Kasumi-1 (cell line): ENCODE measurements around the gene DAB1.

Source experiments
- DNase-seq, 2 experiments: peaks; one replicate each; lab custom pipeline; 2025; lab: John Stamatoyannopoulos, UW

The DAB1 gene

DNA sequence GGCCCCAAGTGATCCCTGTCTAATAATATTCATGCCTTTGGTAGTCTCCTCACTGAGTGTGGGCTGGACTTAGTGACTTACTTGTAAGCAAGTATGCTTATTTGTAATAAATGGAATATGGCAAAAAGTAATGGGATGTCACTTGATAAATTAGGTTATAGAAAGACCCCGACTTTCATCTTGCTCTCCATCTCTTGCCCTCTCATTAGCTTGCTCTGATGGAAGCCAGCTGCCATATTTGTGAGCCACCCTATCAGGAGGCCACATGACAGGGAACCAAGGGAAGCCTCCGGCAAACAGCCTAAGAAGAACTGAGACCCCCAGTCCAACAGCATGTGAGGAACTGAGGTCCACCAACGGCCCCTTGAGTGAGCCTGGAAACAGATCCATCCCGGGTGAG lies 107.0 kb downstream of the DAB1 start:
- no peak for DNase-seq

GRCh38 chr1:57316291-57316690 lies 107.6 kb downstream of the DAB1 start:
- no peak for DNase-seq

GRCh38 chr1:57312869-57313268 lies 111.0 kb downstream of the DAB1 start:
- DNase-seq = no peak

GRCh38 chr1:57311411-57311810 lies 112.4 kb downstream of the DAB1 start:
- no peak for DNase-seq

- DNase-seq = no peak
Observed at GRCh38 chr1:57311006-57311405, 112.9 kb downstream of the DAB1 start.

GRCh38 chr1:57309630-57310029 lies 114.2 kb downstream of the DAB1 start:
- DNase-seq = no peak

GRCh38 chr1:57307392-57308170 lies 116.3 kb downstream of the DAB1 start:
- DNase-seq = no peak

- DNase-seq = no peak
Observed at GRCh38 chr1:57304591-57304990, 119.3 kb downstream of the DAB1 start.

DNA sequence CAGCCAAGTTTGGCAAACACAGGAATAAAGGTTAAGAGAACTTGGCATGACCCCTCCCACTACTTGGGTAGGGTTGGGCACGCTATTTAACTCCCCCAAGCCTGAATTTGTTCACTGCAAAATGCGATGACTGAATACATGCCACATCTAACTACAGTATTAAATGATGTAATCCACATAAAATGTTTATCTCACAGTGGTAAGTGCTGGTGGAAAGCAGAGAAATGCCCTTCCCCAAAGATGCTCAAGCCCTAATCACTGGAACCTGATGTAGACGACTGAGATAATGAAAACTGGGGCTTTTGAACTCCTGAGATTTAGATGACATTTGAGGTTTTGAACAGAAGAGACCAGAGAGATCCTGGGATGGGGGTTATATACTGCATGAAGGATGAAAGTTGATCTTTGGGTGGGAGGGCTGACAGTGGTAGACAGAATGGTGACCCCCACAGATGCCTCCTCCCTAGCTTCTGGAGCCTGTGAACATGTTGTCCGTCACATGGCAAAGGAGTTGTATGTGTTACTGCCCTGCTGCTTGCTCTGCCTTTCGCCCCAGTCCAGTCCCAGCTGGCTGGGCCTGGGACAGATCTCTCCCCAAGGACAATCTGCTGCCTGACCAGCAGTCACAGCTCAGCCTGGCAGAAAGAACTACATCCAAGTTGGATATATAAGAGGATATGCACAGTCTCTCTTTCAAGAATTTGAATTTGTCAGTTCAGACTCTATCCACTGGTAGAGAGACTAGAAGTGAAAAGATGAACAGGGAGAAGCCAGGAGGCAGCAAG lies 120.9 kb downstream of the DAB1 start:
- DNase-seq = no peak

- no peak for DNase-seq
Observed at GRCh38 chr1:57300186-57300585, 123.7 kb downstream of the DAB1 start.

DNA sequence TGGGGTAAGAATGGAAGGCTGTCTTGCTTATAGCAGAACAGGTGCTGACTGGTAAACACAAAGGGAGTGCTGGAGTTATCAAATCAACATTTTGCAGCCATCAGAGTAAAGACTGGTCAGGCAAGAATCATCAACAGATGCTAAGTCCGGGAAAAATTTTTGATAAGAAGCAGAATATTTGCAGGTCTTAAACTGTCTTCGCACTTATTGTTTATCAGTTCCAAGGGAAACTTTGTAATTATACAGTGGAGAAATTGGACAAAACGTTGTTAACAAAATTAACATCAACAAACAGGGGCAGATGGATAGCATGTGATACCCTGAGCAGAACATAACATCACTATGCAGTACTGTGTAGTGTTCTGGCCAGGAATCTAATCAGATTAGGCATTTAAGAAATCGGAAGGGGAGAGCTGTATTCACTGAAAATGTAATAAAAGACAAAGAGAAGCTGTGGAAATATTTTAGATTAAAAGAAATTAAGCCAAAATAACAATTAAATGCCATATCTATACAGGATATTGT lies 127.1 kb downstream of the DAB1 start:
- DNase-seq = no peak

- no peak for DNase-seq
Observed at GRCh38 chr1:57295326-57295725, 128.5 kb downstream of the DAB1 start.

DNA sequence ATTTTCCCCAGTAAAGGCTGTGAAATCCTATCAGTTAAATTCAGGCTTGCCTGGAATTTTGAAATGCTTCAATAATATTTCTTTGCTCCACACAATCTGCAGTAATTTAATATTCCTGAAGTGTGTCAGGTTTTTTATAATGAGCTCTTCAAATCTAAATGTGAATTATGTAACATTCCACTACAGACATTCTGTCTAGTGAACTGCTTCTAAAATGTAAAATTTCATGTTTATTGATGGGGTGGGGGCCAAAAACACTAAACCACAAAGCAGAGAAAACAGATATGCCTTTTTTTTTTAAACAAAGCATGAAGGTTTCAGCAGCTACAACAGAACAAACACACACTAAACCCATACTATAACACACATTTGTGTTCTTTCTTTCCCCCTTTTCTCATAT lies 129.7 kb downstream of the DAB1 start:
- no peak for DNase-seq

- DNase-seq = no peak
Observed at GRCh38 chr1:57293214-57293613, 130.6 kb downstream of the DAB1 start.

DNA sequence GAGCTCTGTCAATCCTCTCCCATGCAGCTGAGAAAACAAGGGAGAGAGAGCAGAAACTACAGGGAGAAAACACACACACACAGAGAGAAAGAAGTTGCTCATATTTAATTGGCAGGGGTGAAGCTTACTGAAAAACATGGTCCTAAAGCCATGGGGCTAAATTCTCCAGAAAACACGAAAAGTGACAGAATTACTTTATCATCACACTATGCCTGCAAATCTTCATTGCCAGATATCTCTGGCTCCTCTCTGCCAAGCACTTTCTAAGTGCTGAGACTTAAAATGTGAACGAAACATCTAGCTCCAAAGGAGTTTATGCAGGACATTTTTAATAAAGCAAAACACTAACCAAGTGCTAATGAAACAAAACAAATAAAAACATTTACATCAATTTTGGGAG lies 134.1 kb downstream of the DAB1 start:
- no peak for DNase-seq

GRCh38 chr1:57285992-57286391 lies 137.9 kb downstream of the DAB1 start:
- no peak for DNase-seq

- no peak for DNase-seq
Observed at GRCh38 chr1:57282411-57282810, 141.4 kb downstream of the DAB1 start.

GRCh38 chr1:57281324-57281723 lies 142.5 kb downstream of the DAB1 start:
- DNase-seq = no peak

DNA sequence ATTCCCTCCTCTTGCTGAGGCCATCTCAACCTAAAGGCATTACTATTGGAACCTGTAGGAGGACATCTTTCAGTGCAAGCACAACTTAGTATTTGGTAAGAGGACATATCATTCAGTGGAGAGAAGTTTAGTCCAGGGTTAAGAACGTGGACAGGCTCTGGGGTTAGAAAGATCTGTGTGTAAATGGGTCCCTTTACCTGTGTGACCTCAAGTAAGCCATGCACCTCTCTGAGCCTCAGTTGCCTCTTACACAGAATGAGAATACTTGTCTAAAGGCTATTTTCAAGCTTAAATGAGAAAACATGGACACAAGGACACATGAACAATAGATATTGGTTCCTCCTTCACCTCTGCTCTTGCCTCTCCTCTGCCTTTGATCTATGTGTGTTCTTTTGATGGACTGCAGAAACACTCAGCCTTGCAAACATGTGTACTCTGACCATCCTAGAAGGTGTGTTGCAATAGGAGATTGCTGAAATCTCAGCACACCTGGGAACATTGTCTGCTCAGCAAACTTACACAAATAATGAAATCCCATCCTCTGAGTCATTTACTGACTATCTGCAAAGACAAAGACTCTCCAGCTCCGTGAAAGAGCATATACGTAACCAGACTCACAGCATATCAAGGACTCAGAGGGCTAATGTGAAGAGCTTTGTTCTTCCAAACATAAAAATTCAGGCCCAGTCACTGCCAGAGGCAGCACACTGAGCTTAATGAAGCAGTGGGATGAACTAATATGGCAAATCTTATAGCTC lies 143.8 kb downstream of the DAB1 start:
- no peak for DNase-seq

DNA sequence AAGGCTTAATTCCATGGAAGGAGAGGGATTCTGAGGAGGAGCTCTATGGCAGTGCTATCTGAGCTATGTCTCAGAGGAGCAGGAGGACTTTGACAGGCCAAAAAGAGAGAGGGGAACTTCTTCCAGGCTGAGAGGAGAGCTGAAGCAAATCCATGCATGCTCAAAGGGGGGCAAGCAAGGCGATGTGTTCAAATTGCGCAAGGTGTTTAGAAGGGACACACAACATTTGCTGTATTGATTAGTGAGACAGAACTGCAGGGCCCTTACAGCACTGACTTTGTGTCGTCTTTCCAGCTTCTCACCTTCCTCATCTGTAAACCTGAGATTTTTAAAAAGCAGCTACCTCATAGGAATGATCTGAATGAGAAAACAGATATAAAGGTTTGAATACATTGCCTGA lies 145.3 kb downstream of the DAB1 start:
- no peak for DNase-seq

DNA sequence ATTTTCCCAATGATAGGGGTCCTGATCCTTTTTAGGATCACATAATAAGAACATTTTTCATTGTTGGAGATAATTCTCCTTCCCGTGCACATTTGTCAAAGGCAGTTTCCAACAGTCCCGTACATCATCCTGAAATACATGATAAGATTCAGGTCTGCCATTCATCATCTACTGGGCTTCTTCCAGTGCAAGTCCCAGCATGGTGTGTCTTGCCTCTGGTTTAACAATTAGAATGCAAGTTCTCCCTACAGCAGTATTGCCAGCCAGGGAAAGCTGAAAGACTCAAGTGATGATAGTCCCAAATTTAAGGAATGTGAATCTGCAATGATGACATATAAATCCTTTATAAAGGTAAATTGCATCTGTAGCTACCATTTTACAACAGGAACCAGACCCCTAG lies 146.2 kb downstream of the DAB1 start:
- no peak for DNase-seq

DNA sequence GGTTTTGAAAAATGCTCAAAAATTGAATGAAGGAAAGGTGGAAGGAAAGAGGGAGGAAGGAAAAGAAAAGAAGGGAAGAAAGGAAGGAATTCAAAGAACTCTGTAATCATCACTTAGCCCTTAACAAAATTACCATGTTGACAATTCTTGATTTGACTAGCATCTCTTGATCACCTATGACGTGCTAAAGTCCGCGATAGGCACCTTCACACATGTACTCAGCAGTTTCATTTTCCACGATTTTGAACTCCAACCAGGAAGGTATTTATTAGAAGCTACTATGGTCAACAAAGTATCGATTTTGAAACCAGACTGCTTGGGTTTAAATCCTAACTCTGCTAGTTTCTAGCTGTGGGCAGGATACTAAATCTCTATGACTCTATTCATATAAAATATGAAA lies 146.9 kb downstream of the DAB1 start:
- no peak for DNase-seq

GRCh38 chr1:57272601-57273000 lies 151.3 kb downstream of the DAB1 start:
- DNase-seq = no peak
